ENCODE results near the gene ATG4D. TPM values are rescaled to one million over a fixed set of nuclear protein-coding genes. Genes with fewer than 3 reads are reported as not detected.
A peak's percentile ranks its signal among the peaks of the same experiment; 100 is the strongest.

ATG4D gene
- total and polyA plus RNA-seq, 9 donors, result 16.4 to 25.6 (median 24.8) TPM

- no peak overlapping the region for H3K4me3 ChIP-seq (ENCODE audit: low read length)
- WGBS (ENCODE audit: insufficient coverage), result 76% methylated on average over 7 of the region's 8 CpGs
- no peaks in the 10 kb centered on the region for H3K27me3 ChIP-seq (ENCODE audit: control insufficient read depth, insufficient read depth, low read length)
- no peak for DNase-seq
- H3K4me1 ChIP-seq (ENCODE audit: control insufficient read depth, insufficient read depth, low read length), result peaks cover 10% of the 10 kb centered on the region
- H3K27ac ChIP-seq (ENCODE audit: low read length), result no peak overlapping the region
- H3K9me3 ChIP-seq (replicated peaks; ENCODE audit: control insufficient read depth, low read depth, low read length), result no peaks in the 10 kb centered on the region
- H3K36me3 ChIP-seq (ENCODE audit: control insufficient read depth, insufficient read depth, low read length), result no peaks in the 10 kb centered on the region
Measured at GRCh38 chr19:10574462-10574861, 30.8 kb downstream of the ATG4D start.

DNA sequence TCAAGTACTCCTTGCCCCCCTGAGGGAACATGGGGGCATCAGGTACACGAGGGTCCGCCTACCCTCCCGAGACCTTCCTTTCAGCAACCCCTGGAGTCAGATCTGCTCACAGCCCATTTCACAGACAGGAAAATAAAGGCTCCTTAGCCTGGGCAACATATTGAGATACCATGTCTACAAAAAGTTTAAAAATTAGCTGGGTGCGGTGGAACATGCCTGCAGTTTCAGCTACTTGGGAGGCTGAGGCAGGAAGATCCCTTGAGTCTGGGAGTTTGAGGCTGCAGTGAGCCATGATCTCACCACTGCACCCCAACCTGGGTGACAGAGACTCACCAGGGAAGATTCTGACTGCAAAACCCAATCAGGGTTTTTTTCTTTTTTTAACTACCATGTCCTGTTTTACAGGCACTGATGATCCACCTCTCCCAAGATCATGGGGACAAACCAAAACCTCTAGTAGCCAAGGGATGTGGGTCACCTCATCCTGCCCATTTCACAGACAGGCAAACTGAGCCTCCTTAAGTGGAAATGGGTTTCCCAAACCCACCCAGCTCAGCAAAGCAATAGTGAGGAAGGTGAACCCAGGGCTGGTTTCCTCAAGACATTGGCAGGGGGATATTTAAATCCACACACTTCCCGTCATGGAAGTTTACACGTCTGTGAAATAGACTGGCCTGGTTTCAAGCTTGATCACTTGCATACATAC lies 31.5 kb downstream of the ATG4D start:
- Histone ChIP-seq H3K4me1 (ENCODE audit: control insufficient read depth, insufficient read depth, low read length) (peaks cover 6% of the 10 kb centered on the region), H3K36me3 (ENCODE audit: control insufficient read depth, insufficient read depth, low read length) (no peaks in the 10 kb centered on the region), H3K4me3 (ENCODE audit: low read length) (no peak overlapping the region), H3K9me3 (replicated peaks; ENCODE audit: control insufficient read depth, low read depth, low read length) (no peaks in the 10 kb centered on the region), H3K27me3 (ENCODE audit: control insufficient read depth, insufficient read depth, low read length) (no peaks in the 10 kb centered on the region), H3K27ac (ENCODE audit: low read length) (no peak overlapping the region)
- DNase-seq, result no peak
- 91% methylated on average over 3 of the region's 6 CpGs for WGBS (ENCODE audit: insufficient coverage)

GRCh38 chr19:10577951-10578350 lies 34.2 kb downstream of the ATG4D start:
- peaks cover 3% of the 10 kb centered on the region for H3K4me1 ChIP-seq (ENCODE audit: control insufficient read depth, insufficient read depth, low read length)
- no peaks in the 10 kb centered on the region for H3K9me3 ChIP-seq (replicated peaks; ENCODE audit: control insufficient read depth, low read depth, low read length)
- DNase-seq, result no peak
- no peaks in the 10 kb centered on the region for H3K36me3 ChIP-seq (ENCODE audit: control insufficient read depth, insufficient read depth, low read length)
- no peaks in the 10 kb centered on the region for H3K27me3 ChIP-seq (ENCODE audit: control insufficient read depth, insufficient read depth, low read length)
- no peak overlapping the region for H3K27ac ChIP-seq (ENCODE audit: low read length)
- H3K4me3 ChIP-seq (ENCODE audit: low read length), result no peak overlapping the region
- 50% methylated on average over 2 of the region's 6 CpGs for WGBS (ENCODE audit: insufficient coverage)

DNA sequence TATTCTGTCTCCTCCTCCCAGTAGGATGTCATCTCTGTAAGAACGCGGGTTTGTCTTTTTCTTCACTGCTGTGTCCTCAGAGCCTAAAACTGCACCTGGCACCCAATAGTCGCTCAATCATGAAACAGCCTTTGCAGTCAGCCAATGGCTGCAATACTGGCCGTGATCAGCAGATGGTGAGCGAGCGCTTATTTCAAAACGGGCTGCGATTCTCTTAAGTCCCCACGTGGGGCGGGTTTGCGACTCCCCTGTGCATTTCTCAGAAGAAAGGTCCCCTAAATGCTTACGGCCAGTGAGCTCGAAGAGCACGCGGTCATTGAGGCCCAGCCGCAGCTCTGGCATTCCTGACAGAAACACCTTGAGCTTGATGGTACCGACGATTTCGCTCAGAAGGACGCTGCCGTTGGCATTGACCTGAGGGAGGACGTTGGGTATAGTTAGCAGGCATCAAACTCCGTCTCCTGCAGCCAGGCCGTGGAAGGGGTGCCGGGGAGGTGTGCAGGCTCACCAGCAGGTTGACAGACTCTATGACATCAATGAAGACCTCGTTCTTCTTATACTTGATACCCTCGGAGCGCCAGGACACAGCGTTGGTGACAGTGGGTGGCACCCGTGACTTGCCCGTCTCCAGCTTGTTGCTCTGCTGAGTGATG lies 37.4 kb downstream of the ATG4D start:
- Histone ChIP-seq H3K27ac (ENCODE audit: low read length) (no peak overlapping the region), H3K36me3 (ENCODE audit: control insufficient read depth, insufficient read depth, low read length) (no peaks in the 10 kb centered on the region), H3K4me1 (ENCODE audit: control insufficient read depth, insufficient read depth, low read length) (peaks cover 3% of the 10 kb centered on the region), H3K9me3 (replicated peaks; ENCODE audit: control insufficient read depth, low read depth, low read length) (no peaks in the 10 kb centered on the region), H3K27me3 (ENCODE audit: control insufficient read depth, insufficient read depth, low read length) (peaks cover 8% of the 10 kb centered on the region), H3K4me3 (ENCODE audit: low read length) (no peak overlapping the region)
- WGBS (ENCODE audit: insufficient coverage), result 11% methylated on average over 23 of the region's 31 CpGs
- DNase-seq, result peak; percentile 94

DNA sequence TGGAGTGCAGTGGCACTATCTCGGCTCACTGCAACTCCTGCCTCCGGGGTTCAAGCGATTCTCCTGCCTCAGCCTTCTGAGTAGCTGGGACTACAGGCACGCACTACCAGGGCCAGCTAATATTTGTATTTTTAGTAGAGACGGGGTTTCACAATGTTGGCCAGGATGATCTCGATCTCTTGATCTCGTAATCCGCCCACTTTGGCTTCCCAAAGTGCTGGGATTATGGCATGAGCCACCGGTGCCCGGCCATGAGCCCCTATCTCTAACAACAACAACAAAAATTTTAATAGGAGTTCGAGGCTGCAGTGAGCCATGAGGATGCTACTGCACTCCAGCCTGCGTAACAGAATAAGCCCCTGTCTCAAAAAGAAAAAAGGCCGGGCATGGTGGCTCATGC lies 38.4 kb downstream of the ATG4D start:
- H3K27me3 ChIP-seq (ENCODE audit: control insufficient read depth, insufficient read depth, low read length), result peaks cover 17% of the 10 kb centered on the region
- WGBS (ENCODE audit: insufficient coverage), result 90% methylated on average over 10 of the region's 13 CpGs
- H3K4me3 ChIP-seq (ENCODE audit: low read length), result no peak overlapping the region
- peaks cover 3% of the 10 kb centered on the region for H3K4me1 ChIP-seq (ENCODE audit: control insufficient read depth, insufficient read depth, low read length)
- no peaks in the 10 kb centered on the region for H3K9me3 ChIP-seq (replicated peaks; ENCODE audit: control insufficient read depth, low read depth, low read length)
- H3K27ac ChIP-seq (ENCODE audit: low read length), result no peak overlapping the region
- no peak for DNase-seq
- no peaks in the 10 kb centered on the region for H3K36me3 ChIP-seq (ENCODE audit: control insufficient read depth, insufficient read depth, low read length)

DNA sequence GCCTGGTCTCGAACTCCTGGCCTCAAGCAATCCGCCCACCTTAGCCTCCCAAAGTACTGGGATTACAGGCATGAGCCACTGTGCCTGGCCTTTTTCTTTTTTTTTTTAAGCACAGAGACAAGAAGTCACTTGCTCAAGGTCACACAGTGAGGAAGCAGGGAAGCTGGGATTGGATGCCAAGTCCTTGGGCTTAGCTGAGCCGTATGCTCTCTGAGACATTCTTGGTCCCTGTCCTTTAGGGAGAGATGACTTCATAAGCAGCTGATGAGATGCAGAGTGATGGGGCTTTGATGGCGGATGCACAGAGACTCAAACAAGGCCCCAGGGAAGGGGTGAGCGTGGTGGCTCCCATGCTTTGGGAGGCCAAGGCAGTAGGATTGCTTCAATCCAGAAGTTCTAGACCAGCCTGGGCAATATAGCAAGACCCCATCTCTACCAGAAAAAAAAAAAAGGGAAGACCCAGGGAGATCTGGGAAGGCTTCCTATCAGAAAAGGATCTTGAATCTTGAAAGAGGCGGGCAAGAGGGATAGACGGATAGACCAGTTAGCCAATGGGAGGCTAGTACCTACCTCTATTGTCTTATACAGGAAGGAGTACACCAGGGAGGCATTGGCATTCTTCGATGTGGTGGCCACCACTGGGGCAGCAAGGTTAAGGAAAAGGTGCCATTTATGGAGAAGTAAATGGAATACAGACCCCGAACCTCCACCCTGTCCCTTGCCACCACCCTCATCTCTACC lies 39.5 kb downstream of the ATG4D start:
- Histone ChIP-seq H3K27ac (ENCODE audit: low read length) (no peak overlapping the region), H3K9me3 (replicated peaks; ENCODE audit: control insufficient read depth, low read depth, low read length) (no peaks in the 10 kb centered on the region), H3K4me3 (ENCODE audit: low read length) (no peak overlapping the region), H3K27me3 (ENCODE audit: control insufficient read depth, insufficient read depth, low read length) (peaks cover 24% of the 10 kb centered on the region), H3K4me1 (ENCODE audit: control insufficient read depth, insufficient read depth, low read length) (peaks cover 3% of the 10 kb centered on the region), H3K36me3 (ENCODE audit: control insufficient read depth, insufficient read depth, low read length) (no peaks in the 10 kb centered on the region)
- no peak for DNase-seq
- WGBS (ENCODE audit: insufficient coverage), result 75% methylated on average over 3 of the region's 9 CpGs

- 55% methylated on average over 4 of the region's 6 CpGs for WGBS (ENCODE audit: insufficient coverage)
- Histone ChIP-seq H3K36me3 (ENCODE audit: control insufficient read depth, insufficient read depth, low read length) (no peaks in the 10 kb centered on the region), H3K27ac (ENCODE audit: low read length) (no peak overlapping the region), H3K4me1 (ENCODE audit: control insufficient read depth, insufficient read depth, low read length) (no peaks in the 10 kb centered on the region), H3K4me3 (ENCODE audit: low read length) (no peak overlapping the region), H3K27me3 (ENCODE audit: control insufficient read depth, insufficient read depth, low read length) (peaks cover 32% of the 10 kb centered on the region), H3K9me3 (replicated peaks; ENCODE audit: control insufficient read depth, low read depth, low read length) (no peaks in the 10 kb centered on the region)
- no peak for DNase-seq
Measured at GRCh38 chr19:10586396-10586795, 42.7 kb downstream of the ATG4D start.

GRCh38 chr19:10587022-10587838 lies 43.5 kb downstream of the ATG4D start, which contains the start of gene AP1M2:
AP1M2 (minus strand) TSS chr19:10587312; CDS start chr19:10587231, 81 bp downstream.
- Histone ChIP-seq H3K36me3 (ENCODE audit: control insufficient read depth, insufficient read depth, low read length) (no peaks in the 10 kb centered on the region), H3K27me3 (ENCODE audit: control insufficient read depth, insufficient read depth, low read length) (peaks cover 32% of the 10 kb centered on the region), H3K9me3 (replicated peaks; ENCODE audit: control insufficient read depth, low read depth, low read length) (no peaks in the 10 kb centered on the region), H3K27ac (ENCODE audit: low read length) (no peak within 1 kb of the TSS), H3K4me1 (ENCODE audit: control insufficient read depth, insufficient read depth, low read length) (no peaks in the 10 kb centered on the region), H3K4me3 (ENCODE audit: low read length) (no peak within 1 kb of the TSS)
- WGBS (ENCODE audit: insufficient coverage), result 25% methylated on average over 20 of the region's 35 CpGs
- no peak for DNase-seq

GRCh38 chr19:10587839-10588150 lies 44.1 kb downstream of the ATG4D start:
- H3K4me1 ChIP-seq (ENCODE audit: control insufficient read depth, insufficient read depth, low read length), result no peaks in the 10 kb centered on the region
- no peak overlapping the region for H3K27ac ChIP-seq (ENCODE audit: low read length)
- DNase-seq, result no peak
- 76% methylated on average over 2 of the region's 2 CpGs for WGBS (ENCODE audit: insufficient coverage)
- no peaks in the 10 kb centered on the region for H3K36me3 ChIP-seq (ENCODE audit: control insufficient read depth, insufficient read depth, low read length)
- H3K9me3 ChIP-seq (replicated peaks; ENCODE audit: control insufficient read depth, low read depth, low read length), result no peaks in the 10 kb centered on the region
- peaks cover 32% of the 10 kb centered on the region for H3K27me3 ChIP-seq (ENCODE audit: control insufficient read depth, insufficient read depth, low read length)
- no peak overlapping the region for H3K4me3 ChIP-seq (ENCODE audit: low read length)

- H3K27me3 ChIP-seq (ENCODE audit: control insufficient read depth, insufficient read depth, low read length), result peaks cover 9% of the 10 kb centered on the region
- H3K9me3 ChIP-seq (replicated peaks; ENCODE audit: control insufficient read depth, low read depth, low read length), result no peaks in the 10 kb centered on the region
- WGBS (ENCODE audit: insufficient coverage), result 93% methylated on average over 5 of the region's 7 CpGs
- H3K4me1 ChIP-seq (ENCODE audit: control insufficient read depth, insufficient read depth, low read length), result peaks cover 4% of the 10 kb centered on the region
- no peak overlapping the region for H3K27ac ChIP-seq (ENCODE audit: low read length)
- H3K4me3 ChIP-seq (ENCODE audit: low read length), result no peak overlapping the region
- no peaks in the 10 kb centered on the region for H3K36me3 ChIP-seq (ENCODE audit: control insufficient read depth, insufficient read depth, low read length)
- no peak for DNase-seq
Measured at GRCh38 chr19:10593148-10593547, 49.4 kb downstream of the ATG4D start.

Measured in muscle of leg (tissue), 11 donors.